NCI-H1105 (cell line): ENCODE data around the gene IQCC.

Source experiments
- DNase-seq: peaks from one replicate; lab custom pipeline; 2025; lab: John Stamatoyannopoulos, UW

IQCC gene

GRCh38 chr1:32257227-32257508, 51.7 kb downstream of the IQCC start:
- DNase-seq: no peak
